ENCODE data around the gene TMEM39A. TPM values are rescaled to one million over a fixed set of nuclear protein-coding genes. Genes with fewer than 3 reads are reported as not detected.
A peak's percentile ranks its signal among the peaks of the same experiment; 100 is the strongest.

Gene TMEM39A, protein sequence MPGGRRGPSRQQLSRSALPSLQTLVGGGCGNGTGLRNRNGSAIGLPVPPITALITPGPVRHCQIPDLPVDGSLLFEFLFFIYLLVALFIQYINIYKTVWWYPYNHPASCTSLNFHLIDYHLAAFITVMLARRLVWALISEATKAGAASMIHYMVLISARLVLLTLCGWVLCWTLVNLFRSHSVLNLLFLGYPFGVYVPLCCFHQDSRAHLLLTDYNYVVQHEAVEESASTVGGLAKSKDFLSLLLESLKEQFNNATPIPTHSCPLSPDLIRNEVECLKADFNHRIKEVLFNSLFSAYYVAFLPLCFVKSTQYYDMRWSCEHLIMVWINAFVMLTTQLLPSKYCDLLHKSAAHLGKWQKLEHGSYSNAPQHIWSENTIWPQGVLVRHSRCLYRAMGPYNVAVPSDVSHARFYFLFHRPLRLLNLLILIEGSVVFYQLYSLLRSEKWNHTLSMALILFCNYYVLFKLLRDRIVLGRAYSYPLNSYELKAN
- 13.1 TPM for total RNA-seq

DNA sequence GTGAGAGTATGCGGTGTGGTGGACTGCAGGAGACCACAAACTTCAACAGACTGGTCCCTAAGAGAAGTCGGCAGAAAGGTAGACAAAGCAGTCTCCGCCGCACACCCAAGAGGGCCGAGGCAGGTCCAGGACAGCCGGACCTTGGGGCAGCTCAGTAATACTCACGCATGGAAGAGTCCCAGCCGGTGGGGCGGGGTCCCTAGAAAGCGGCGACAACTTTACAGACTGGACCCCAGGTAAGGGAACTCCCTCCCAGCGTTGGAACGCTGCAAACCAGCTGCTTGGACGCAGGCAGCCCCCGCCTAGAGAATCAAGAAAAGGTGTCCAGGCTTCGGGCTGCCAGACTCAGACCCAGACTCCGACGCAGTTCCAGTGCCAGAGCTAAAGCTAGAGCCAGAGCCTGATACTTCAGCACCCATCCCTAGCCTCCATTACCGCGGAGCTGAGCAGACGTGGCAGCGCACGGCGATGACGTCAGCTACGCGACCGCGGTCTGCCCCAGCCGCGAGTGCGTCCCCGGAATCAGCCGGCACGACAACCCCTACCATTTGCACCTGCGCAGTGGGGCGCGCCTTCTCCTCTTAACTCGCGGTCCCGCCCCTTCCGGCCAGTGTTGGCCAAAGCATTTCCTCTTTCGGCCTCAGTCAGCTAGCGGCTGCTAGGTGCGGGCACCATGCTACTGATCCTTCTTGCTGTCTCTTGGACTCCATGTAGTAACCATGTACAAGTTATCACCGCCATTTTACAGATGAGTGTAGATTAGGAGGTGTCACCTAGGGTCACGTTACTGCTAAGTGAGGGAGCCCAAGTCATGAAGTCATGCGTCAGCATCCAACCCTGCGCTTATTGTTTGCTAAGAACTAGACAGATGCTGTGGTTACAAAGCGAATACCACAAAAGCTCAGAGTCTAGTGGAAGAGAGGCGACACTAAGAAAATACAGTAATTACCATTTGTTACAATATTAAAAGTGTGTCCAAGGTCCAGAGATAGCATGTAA, at the start of gene TMEM39A:
Gene TMEM39A, minus strand, starts transcription at position 445 of the 999 bp plus-strand sequence. CDS start 1,541 bp downstream, outside the sequence.
- peak; percentile 99 for ATAC-seq

DNA sequence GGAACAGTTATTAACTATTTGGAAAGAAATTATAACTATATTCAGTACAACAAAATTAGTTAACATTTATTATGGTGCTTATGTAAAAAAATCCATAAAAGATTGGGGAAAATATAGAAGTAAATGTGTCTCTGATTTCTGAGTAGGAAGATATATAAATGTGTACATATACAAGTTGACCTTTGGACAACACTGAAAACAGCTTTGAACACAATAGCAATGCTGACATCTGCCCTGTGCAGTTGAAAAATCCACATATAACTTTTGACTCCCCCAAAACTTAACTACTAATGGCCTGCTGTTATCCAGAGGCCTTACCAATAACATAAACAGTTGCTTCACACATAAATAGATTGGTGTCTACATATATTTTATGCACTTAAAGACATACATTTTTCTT, 47.3 kb upstream of the TMEM39A start:
- ATAC-seq, result no peak

DNA sequence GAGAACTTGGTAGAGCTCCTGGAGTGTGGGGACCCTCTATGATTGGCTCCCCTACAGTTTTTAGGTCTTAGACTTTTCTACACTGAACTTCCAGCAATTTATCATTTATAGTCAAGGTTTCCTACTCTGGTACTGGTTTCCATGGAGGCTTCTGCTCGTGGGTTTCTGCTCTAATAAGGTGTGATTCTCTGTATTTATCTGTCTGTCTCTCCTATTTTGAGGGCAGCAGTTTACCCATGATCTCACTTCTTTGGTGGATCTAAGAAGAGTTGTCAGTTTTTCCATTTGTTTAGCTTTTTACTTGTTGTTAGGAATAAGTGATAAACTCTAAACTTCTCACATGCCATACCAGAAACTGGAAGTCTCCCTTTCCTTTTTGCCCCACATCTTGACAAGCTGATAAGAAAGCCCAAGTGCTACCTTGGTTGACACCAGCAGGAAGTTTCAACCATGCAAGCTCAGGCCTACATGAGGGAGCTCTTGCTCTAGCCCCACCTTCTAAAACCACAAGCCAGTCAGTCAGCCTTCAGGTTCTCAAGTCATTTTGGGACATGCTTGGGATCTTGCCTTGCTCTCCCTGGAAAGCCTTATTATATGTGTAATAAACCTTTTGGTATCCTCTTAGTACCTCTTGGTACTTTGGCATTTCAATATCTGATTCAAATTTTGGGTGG, 44.9 kb upstream of the TMEM39A start:
- ATAC-seq, result no peak

DNA sequence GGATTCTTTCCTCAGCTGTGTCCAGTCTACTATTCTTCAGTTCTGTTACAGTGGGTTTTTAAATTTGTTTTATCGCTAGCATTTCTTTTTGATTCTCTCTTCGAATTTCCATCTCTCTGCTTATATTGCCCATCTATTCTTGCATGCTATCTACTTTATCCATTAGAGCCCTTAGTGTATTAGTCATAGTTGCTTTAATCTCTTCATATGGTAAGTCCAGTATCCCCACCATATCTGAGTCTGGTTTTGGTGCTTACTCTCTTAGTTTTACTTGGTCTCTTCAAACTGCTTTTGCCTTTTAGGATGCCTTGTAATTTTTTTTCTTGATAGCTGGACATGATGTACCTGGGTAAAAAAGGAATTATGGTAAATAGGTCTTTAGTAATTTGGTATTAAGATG, 44.0 kb upstream of the TMEM39A start:
- no peak for ATAC-seq

DNA sequence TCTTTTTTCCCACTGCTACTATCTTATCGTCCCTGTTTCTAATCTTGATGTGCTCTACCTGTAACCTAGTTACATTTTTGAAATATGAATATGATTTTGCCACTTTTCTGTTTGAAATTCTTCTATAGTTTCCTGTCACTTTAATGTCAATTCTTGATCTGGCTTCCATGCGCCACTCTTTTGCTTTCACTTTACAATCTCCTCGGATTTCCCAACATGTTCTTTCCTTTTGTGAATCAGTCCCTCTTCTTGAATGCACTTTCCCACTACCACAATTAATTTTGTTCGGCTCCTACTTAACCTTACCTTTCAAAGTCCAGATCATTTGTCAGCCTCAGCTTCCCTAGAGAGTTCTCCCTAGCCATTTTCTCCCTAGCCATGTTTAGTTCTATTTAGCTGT, 43.2 kb upstream of the TMEM39A start:
- no peak for ATAC-seq

DNA sequence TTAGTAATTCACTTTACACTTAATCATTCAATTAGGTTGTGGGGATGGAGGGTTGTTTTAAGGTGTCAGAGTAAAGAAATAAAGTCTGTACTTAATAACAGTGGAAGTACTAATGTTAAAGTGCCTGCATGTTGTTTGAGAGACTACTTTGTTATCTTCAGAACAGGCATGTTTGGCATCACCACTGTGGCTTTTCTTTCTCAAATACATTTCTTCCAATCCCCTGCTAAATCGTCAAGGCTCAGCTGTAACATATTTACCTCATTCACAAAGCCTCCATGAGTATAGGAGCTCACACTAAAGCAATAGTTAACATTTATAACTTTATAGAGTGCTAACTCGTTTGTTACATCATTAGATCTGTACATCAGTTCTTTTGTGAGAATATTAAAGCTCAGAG, 37.5 kb upstream of the TMEM39A start:
- no peak for ATAC-seq

DNA sequence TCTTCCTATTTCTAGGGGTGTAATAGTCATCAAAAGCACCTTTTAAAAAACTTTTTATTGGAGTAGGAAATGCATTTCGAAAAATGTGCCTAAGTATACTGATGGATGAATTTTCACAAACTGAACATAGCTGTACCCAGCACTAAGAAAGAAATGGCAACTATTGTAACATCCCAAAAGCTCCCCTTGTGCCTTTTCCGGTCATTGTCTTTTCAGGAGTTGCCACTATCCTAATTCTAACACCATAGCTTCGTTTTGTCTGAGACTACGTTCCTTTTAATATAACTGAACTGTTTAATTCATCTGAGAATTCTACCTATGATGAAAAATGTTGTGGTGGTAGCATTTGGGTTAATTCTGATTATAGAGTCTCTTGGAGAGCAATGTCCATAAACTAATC, 36.9 kb upstream of the TMEM39A start:
- no peak for ATAC-seq

DNA sequence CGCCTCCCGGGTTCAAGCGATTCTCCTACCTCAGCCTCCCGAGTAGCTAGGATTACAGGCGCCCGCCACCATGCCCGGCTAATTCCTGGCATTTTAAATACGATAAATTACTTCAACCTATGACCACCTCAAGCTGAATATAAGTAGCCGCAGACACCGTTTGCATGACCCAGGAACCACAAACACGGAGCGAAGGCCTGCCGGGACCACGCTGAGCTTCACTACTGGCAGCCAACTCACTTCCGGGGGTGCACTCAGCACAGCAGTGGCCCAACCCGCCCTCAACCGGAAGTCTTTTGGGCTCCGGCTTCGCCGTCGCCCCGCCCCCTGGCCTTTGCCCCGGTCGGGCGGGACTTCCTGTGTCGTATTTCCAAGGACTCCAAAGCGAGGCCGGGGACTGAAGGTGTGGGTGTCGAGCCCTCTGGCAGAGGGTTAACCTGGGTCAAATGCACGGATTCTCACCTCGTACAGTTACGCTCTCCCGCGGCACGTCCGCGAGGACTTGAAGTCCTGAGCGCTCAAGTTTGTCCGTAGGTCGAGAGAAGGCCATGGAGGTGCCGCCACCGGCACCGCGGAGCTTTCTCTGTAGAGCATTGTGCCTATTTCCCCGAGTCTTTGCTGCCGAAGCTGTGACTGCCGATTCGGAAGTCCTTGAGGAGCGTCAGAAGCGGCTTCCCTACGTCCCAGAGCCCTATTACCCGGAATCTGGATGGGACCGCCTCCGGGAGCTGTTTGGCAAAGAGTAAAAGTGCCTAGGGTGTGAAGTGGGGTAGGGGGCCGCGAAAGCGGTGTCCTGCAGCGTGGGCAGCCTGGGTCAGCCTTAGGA, 35.0 kb upstream of the TMEM39A start, which contains the start of gene TIMMDC1:
Gene TIMMDC1, plus strand, starts transcription at position 362 of the 826 bp plus-strand sequence. Its CDS starts 187 bp downstream, at position 549.
- peak; percentile 100 for ATAC-seq

DNA sequence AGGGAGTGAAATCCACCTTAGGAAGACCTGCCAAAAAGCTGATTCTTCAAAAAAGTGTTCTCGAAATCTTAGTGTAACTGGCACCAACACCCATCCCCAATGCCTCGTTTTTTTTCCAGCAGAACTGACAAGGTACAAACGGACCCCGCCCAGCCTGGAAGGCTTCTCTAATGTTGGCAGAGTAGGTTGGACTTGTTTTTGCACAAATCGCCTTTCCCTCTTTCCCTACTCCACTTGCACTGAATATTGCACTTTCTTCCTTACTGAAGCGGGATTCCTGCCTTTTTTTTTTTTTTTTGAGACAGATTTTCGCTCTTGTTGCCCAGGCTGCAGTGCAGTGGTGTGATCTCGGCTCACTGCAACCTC, 34.4 kb upstream of the TMEM39A start:
- peak; percentile 51 for ATAC-seq

DNA sequence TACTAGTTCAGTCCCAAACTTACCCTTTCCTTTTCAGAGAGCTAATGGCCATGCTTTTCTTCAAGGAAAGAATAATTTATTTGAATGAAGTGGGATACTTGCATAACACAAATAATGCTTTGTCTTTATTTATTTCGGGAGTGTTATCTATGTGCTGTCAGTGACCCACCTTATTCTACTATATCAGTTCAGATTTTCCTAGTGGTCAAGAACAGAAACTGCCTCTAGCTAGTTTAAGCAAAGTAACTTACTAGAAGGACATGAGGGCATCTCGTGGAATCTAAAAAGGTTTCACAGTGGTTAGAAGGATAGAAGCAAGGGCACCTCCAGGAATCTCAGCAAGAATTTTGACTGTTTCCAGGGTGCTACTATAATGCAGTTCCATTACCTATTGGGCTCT, 31.2 kb upstream of the TMEM39A start:
- ATAC-seq, result no peak

DNA sequence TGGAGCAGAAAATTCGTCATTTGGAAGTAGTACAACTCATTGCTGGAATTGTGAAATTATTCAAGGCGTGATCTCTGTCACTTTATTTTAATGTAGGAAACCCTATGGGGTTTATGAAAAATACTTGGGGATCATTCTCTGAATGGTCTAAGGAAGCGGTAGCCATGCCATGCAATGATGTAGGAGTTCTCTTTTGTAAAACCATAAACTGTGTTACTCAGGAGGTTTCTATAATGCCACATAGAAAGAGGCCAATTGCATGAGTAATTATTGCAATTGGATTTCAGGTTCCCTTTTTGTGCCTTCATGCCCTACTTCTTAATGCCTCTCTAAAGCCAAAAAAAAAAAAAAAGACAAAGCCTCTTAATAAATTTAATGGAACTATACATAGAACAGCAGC, 29.4 kb upstream of the TMEM39A start:
- ATAC-seq, result no peak

DNA sequence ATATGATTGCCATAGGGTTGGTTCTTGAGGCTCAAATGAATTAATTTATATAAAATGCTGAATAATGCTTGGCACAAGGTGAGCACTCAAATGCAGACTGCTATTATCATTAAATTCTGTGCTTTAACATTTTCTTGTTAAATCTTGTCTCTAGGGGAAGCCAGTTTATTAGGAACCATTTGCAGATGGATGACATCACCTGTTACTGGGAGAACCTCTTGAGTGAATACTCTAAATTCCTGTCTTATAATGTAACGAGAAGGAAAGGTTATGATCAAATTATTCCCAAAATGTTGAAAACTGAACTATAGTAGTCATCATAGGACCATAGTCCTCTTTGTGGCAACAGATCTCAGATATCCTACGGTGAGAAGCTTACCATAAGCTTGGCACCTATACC, 28.7 kb upstream of the TMEM39A start:
- ATAC-seq, result no peak

DNA sequence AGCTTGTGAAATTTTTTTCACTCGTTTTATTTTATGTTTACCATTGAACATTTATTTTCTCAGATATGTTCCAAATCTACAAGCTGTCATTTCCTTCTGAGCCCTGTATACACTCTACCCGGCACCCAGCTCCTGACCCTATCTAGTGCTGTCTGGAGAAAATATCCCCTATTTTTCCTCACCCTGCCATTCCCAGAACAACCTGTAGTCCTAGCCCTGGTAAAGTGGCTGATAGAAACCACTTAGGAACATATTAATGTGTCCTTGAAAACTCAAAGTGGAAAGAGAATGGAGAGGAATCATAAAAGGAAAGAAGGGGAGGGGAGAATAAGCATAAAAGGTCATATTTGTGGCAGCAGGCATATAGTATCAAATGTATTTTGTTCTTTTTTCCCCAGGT, 26.7 kb upstream of the TMEM39A start:
- no peak for ATAC-seq

DNA sequence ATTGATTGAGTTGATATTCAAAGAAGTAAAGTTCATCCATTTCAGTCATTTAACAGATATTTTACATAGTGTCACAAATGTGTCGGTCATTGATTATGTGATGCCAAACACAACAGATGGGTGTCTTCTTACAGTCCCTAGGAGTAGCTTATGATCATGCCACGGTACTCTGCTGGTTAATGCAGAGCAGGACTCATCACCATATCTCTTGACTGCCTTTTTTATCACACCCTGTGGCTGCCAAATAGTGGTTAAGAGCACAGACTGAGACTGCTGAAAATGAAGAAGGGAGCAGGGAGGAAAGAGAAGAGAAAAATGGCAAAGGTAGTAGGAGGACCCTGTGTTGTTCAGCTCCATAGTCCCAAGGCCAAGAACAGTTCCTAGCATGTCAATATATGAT, 22.1 kb upstream of the TMEM39A start:
- no peak for ATAC-seq

DNA sequence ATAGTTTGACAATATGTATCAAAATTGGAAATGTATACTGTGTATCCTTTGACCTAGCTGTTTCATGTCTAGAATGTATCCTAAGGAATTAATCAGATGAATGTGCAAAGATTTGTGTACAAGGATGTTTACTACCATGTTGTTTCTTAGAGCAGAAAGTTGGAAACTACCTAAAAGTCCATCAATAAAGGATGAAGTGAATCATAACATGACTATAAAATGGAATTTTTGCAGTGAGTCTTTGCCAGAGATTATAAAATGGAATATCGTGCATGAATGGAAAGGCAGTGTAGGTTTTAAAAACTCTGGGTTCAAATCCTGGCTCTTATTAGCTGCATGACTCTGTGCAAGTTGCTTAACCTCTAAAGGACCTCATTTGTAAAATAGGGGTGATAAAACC, 19.7 kb upstream of the TMEM39A start:
- ATAC-seq, result no peak

DNA sequence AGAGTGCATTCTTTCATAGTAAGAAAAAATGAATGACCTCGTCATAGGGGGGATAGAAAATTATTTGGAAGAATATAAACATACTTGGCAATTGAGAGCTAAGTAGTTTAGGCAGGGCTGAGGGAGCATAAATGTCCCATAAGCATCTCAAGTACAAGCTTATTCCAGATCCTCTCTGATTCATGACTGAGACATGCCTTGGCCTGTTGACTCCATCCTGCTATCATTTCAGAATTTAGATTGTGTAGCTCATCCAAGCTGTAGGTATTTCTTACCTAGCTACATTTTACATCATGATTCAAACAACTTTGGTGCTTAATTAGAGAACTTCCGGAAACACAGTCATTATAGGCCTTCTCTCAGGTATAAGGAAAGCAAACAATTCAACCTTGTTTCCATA, 17.7 kb upstream of the TMEM39A start:
- ATAC-seq, result peak; percentile 91

DNA sequence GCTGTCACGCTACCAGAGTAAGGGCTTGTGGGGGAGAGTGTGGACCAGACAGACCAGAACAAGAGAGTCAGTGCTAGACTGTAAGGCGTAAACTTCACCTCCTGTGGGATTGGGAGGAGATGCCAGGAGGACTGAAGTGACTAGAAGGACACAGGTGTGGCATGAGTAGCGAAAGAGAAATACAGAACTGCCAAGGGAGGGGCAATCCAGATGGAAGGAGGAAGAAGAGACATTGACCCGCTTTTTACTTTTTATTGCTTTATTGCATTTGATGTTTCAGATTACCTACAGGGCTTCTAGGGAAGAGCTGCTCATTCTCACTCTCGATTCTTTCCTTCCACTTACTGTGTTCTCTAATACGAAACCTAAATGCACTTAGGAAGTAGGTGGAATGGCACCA, 7.5 kb upstream of the TMEM39A start:
- ATAC-seq, result no peak

DNA sequence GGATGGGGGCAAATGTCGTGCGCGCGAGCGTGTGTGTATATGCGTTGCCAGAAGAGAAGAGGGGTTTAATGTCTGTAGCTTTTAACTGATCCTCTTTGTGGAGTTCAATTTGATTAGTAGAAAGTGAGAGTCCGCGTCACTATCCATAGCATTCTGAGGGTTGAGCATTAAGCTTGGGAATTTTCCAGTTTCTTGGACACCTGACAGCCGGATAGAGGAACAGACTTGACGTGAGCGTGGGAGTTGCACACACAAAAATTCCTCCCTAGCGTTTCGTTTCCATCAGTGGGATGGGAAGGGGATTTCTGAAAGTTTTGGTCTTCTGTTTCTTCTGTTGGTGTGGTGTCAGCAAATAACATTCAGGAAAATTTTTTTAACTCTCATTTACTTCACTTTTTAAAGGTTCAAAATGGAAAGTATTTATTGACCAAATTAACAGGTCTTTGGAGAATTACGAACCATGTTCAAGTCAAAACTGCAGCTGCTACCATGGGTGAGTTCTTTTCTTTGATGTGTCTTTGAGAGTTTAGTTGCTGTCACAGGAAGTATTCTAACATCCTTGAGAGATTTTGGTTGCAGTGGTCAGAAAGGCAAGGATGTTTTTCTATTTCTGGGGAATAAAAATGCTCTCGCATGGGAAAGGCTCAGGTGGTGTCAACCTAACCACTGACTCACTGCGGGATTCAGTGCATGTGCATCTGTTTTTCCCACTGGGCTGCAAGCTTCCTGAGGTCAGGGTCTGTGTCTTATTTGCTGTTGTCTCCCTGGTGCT, 6.2 kb upstream of the TMEM39A start:
- ATAC-seq, result no peak

DNA sequence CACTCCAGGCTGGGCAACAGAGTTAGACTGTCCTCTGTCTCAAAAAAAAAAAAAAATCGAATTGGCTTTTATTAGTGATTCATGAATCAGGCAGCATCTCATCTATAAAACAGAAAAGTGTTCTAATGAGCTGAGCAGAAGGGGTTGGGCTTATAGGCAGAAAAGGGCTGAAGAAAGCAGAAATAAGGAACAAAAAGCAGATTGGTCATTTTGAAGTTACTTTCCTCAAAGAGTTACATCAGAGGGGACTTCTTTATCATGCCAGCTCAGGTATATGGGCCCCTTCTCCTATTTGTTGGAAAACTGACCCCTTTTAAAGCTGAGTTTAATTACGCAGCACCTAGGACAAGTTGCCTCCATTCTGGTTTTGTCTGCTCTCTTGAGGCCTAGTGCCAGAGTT, 4.6 kb upstream of the TMEM39A start:
- no peak for ATAC-seq

DNA sequence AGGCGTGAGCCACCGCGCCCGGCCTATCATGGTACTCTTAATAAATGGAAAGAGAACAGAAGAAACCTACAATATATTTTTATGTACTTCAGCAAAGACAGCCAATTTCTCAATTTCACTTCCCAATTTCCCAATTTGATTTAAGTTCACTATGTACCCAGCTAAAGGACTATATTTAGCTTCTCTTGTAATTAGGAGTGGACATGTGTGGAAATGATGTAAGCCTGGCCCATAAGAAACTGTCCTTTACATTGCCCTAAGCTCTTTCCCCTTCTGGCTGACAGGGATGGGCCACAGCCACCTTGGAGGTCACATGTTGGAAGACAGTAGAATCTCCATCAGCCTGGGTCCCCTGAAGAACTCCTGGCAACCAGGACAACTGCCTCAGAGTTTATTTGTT, 6.2 kb downstream of the TMEM39A start:
- no peak for ATAC-seq

DNA sequence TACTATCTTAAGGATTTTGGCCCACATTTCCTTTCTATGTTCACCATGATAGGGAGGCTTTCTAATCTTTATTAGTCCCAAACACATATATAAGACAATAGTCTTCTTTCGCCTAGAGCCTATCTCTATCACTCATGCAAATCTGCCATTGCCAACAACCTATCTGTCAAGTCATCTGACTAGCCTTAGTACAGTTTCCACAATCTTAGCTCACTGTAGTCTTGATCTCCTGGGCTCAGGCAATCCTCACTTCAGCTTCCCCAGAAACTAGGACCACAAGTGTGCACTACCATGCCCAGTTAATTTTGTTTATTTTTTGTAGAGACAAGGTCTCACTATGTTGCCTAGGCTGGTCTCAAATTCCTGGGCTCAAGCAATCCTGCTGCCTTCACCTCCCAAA, 6.9 kb downstream of the TMEM39A start:
- no peak for ATAC-seq
